Measurements from ENCODE around the gene NTSR2.

Gene NTSR2

DNA sequence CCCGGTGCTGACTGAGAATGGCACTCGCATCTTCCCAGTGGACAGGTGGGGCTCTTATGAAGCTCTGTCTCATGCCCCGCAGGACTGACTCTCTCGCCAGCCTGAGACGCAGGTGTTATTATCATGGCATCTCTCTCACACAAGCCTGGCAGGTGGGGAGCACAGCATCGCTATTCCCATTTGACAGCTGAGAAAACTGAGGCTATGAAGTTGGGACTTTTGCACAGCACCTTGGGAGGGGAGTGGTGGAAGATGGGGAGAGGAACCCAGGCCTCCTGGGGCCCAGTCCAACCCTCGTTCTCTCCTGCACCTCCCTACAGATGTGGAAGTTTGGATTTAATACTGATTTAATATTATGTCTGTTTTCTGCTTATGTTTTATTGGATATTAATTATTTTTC, 9.0 kb upstream of the NTSR2 start:
- Histone ChIP-seq H3K27ac (ENCODE audit: low read length) (no peak overlapping the region), H3K4me3 (ENCODE audit: low read length in 2 of 2) (no peak overlapping the region), H3K36me3 (ENCODE audit: control insufficient read depth in 2 of 2, insufficient read depth in 2 of 2, low read length in 2 of 2) (no peaks in the 10 kb centered on the region), H3K27me3 (ENCODE audit: control insufficient read depth in 1 of 2, insufficient read depth in 2 of 2, low read length in 2 of 2) (peaks cover 14 to 15% of the 10 kb centered on the region in 2 donors), H3K9me3 (ENCODE audit: control insufficient read depth in 2 of 2, low read length in 2 of 2) (peaks cover 0 to 4% of the 10 kb centered on the region in 2 donors), H3K4me1 (ENCODE audit: control insufficient read depth, insufficient read depth, low read length) (no peaks in the 10 kb centered on the region), H3K9ac (ENCODE audit: low read length in 2 of 2) (no peak overlapping the region)

DNA sequence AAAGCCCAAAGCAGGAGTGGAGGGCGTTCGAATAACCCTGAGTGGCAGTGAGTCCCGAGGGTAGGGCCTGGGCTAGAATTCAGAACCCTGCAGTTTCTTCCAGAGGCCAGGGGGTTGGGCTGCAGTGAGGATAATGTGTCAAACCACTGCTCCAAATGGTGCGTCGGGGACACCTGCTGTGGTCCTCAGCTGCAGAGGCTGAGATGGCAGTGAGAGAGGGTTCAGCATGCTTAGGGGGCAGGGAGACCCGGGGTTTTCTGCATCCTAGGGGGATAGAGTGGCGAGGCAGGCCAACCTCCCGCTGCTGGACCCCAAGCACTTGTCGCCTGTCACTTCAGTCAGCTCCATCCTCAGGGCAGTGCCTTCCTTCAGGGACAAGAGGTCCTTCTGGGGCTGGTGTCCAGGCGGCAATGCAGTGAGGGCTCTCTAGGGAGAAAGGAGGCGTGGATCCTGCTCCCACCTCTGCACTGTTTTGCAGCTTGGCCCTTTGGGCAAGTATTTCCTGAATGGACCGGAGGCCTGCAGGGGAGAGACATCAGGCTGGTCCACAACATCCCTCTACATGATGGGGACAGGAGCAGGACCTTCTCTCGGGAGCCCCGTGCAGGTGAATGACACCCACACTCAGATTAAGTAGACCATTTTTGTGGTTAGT, 8.4 kb upstream of the NTSR2 start:
- H3K4me1 ChIP-seq (ENCODE audit: control insufficient read depth, insufficient read depth, low read length) = no peaks in the 10 kb centered on the region
- no peak overlapping the region for H3K9ac ChIP-seq (ENCODE audit: low read length in 2 of 2)
- H3K36me3 ChIP-seq (ENCODE audit: control insufficient read depth in 2 of 2, insufficient read depth in 2 of 2, low read length in 2 of 2) = no peaks in the 10 kb centered on the region
- H3K27me3 ChIP-seq (ENCODE audit: control insufficient read depth in 1 of 2, insufficient read depth in 2 of 2, low read length in 2 of 2) = peaks cover 14 to 15% of the 10 kb centered on the region in 2 donors
- H3K9me3 ChIP-seq (ENCODE audit: control insufficient read depth in 2 of 2, low read length in 2 of 2) = peaks cover 0 to 4% of the 10 kb centered on the region in 2 donors
- no peak overlapping the region for H3K4me3 ChIP-seq (ENCODE audit: low read length in 2 of 2)
- H3K27ac ChIP-seq (ENCODE audit: low read length) = no peak overlapping the region

DNA sequence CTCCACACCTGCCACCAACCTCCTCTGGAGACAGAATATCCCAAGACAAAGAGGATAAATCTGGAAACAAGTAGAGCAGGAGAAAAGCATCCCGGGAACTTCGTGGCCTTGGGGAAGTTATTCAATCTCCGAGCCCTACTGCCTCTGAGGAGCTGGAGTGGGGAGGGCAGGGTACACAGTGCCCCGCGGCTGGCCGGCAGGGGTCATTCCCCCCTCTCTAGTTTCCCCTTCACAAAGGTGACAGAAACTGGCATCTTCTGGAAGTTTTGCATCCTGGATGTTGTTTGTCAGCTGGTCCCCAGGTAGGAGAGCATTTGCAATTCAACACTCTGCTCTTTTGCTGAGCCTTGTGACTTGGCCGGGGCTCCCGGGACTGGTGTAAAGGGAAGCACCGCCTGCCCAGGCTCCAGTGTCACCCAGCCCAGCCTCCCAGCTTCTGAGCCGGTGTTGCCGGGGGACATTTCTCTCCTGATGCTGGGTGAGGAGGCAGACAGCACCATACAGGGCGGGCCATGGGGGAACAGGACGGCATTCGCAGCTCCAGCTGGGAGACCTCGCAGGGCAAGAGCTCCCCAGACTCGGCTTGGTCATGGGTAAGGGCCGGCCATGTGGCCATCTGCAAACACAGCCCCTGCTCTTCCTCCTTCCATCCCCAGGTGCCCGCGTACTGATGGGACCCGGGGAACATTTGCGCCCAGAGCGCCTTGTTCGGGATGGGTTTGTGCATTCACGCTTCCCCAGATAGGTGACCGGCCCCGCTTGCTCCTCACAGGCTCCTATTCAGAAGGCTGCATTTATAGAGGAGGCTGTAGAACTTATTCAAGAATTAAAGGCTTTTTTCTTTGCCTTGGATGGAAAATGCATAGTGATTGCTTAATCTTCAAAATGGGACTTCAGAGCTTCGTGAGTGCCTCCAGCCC, 7.4 kb upstream of the NTSR2 start:
- Histone ChIP-seq H3K27me3 (ENCODE audit: control insufficient read depth in 1 of 2, insufficient read depth in 2 of 2, low read length in 2 of 2) (peaks cover 14 to 15% of the 10 kb centered on the region in 2 donors), H3K9ac (ENCODE audit: low read length in 2 of 2) (no peak overlapping the region), H3K9me3 (ENCODE audit: control insufficient read depth in 2 of 2, low read length in 2 of 2) (peaks cover 0 to 4% of the 10 kb centered on the region in 2 donors), H3K4me3 (ENCODE audit: low read length in 2 of 2) (no peak overlapping the region), H3K4me1 (ENCODE audit: control insufficient read depth, insufficient read depth, low read length) (no peaks in the 10 kb centered on the region), H3K27ac (ENCODE audit: low read length) (no peak overlapping the region), H3K36me3 (ENCODE audit: control insufficient read depth in 2 of 2, insufficient read depth in 2 of 2, low read length in 2 of 2) (no peaks in the 10 kb centered on the region)

DNA sequence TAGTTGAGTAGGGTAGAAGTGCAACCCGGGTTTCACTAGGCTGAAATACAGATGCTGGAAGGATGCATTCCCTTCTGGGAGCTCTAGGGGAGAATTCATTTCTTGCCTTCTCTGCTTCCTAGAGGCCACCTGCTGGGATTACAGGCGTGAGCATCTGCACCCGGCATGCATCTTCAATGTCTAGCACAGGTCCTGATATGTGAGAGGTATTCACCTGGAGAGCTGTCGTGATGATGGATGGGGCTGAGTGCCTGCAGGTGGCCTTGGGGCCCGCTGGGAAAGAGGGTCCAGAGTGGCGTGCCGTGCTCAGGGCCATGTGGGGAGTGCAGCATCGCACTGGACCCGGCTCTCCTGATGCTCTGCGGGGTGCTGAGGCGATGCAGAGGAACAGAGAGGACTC, 6.6 kb upstream of the NTSR2 start:
- Histone ChIP-seq H3K27ac (ENCODE audit: low read length) (no peak overlapping the region), H3K9ac (ENCODE audit: low read length in 2 of 2) (no peak overlapping the region), H3K36me3 (ENCODE audit: control insufficient read depth in 2 of 2, insufficient read depth in 2 of 2, low read length in 2 of 2) (no peaks in the 10 kb centered on the region), H3K27me3 (ENCODE audit: control insufficient read depth in 1 of 2, insufficient read depth in 2 of 2, low read length in 2 of 2) (peaks cover 11 to 14% of the 10 kb centered on the region in 2 donors), H3K4me1 (ENCODE audit: control insufficient read depth, insufficient read depth, low read length) (no peaks in the 10 kb centered on the region), H3K9me3 (ENCODE audit: control insufficient read depth in 2 of 2, low read length in 2 of 2) (peaks cover 0 to 4% of the 10 kb centered on the region in 2 donors), H3K4me3 (ENCODE audit: low read length in 2 of 2) (no peak overlapping the region)

DNA sequence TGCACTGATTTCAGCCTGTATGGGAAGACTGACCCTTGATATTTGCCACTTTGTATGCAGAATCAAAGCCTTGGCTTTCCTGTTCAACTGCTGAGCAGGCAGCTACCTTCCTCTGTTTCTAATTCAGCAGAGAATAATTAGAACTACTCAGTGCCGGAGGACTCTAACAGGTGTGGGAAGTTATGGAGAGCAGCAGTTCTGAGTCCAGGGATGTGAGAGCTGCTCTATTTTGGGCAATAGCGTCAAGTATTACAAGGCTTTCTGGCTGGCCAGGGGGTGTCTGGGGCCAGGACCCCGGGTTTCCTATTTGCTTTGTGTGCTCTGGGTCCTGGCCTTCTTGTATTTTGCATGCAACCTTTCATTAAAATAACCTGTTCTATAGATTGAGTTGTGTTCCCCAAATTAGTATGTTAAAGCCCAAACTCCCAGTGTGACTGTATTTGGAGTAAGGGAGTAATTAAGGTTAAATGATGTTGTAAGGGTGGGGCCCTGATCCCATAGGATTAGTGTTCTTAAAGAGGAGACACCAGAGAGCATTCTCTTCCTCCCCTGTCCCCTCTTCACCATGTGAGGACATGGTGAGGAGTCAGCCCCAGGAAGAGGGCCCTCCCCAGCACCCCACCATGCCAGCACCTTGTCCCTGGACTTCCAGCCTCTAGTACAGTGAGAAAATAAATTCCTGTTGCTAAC, 5.6 kb upstream of the NTSR2 start:
- Histone ChIP-seq H3K4me3 (ENCODE audit: low read length in 2 of 2) (no peak overlapping the region), H3K9me3 (ENCODE audit: control insufficient read depth in 2 of 2, low read length in 2 of 2) (peaks cover 0 to 4% of the 10 kb centered on the region in 2 donors), H3K9ac (ENCODE audit: low read length in 2 of 2) (no peak overlapping the region), H3K27ac (ENCODE audit: low read length) (no peak overlapping the region), H3K36me3 (ENCODE audit: control insufficient read depth in 2 of 2, insufficient read depth in 2 of 2, low read length in 2 of 2) (no peaks in the 10 kb centered on the region), H3K4me1 (ENCODE audit: control insufficient read depth, insufficient read depth, low read length) (no peaks in the 10 kb centered on the region), H3K27me3 (ENCODE audit: control insufficient read depth in 1 of 2, insufficient read depth in 2 of 2, low read length in 2 of 2) (peaks cover 11 to 14% of the 10 kb centered on the region in 2 donors)

DNA sequence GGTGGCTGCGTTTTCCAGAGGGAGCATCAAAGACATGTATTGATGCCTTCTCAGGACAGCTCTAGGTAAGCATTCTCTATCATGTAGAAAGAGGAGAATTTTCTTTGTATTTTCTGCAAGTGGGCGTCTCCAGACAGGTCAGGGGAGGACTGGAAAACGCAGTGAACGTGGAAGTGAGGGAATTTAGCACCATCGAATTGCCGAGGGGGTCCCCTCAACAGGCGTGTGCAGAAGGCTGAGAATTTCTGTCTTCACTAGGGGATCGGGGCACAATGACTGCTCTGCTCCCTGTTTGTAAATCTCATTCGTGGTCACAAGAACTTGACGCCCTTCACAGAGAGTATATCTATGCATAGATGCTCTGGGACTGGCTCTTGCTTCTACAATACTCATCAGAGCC, 5.0 kb upstream of the NTSR2 start:
- H3K9me3 ChIP-seq (ENCODE audit: control insufficient read depth in 2 of 2, low read length in 2 of 2) = peaks cover 0 to 4% of the 10 kb centered on the region in 2 donors
- H3K4me3 ChIP-seq (ENCODE audit: low read length in 2 of 2) = no peak overlapping the region
- peaks cover 4% of the 10 kb centered on the region for H3K4me1 ChIP-seq (ENCODE audit: control insufficient read depth, insufficient read depth, low read length)
- peaks cover 11 to 12% of the 10 kb centered on the region in 2 donors for H3K27me3 ChIP-seq (ENCODE audit: control insufficient read depth in 1 of 2, insufficient read depth in 2 of 2, low read length in 2 of 2)
- no peaks in the 10 kb centered on the region for H3K36me3 ChIP-seq (ENCODE audit: control insufficient read depth in 2 of 2, insufficient read depth in 2 of 2, low read length in 2 of 2)
- no peak overlapping the region for H3K9ac ChIP-seq (ENCODE audit: low read length in 2 of 2)
- H3K27ac ChIP-seq (ENCODE audit: low read length) = no peak overlapping the region

DNA sequence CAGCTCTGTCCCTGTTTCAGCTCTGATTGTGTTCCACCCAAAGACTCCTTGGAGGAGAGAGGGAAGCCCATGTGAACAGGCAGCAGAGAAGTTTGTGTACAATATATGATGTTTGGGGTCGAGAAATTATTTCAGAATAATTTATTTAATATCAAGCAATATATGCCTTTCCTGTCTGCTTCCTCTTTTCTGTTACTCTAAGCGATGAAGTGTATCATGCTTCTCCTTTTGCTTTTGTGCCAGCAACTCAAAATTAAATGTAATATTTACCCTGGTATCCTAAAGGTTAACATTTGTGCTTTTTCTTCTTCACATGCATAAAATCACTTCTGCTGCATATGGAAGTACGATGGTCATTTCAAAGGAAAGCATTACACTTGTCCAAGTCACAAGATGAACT, 2.4 kb upstream of the NTSR2 start:
- H3K9me3 ChIP-seq (ENCODE audit: control insufficient read depth in 2 of 2, low read length in 2 of 2) = peaks cover 0 to 4% of the 10 kb centered on the region in 2 donors
- no peak overlapping the region for H3K9ac ChIP-seq (ENCODE audit: low read length in 2 of 2)
- no peaks in the 10 kb centered on the region for H3K36me3 ChIP-seq (ENCODE audit: control insufficient read depth in 2 of 2, insufficient read depth in 2 of 2, low read length in 2 of 2)
- H3K4me3 ChIP-seq (ENCODE audit: low read length in 2 of 2) = no peak overlapping the region
- peaks cover 10% of the 10 kb centered on the region for H3K4me1 ChIP-seq (ENCODE audit: control insufficient read depth, insufficient read depth, low read length)
- peaks cover 7 to 14% of the 10 kb centered on the region in 2 donors for H3K27me3 ChIP-seq (ENCODE audit: control insufficient read depth in 1 of 2, insufficient read depth in 2 of 2, low read length in 2 of 2)
- no peak overlapping the region for H3K27ac ChIP-seq (ENCODE audit: low read length)

DNA sequence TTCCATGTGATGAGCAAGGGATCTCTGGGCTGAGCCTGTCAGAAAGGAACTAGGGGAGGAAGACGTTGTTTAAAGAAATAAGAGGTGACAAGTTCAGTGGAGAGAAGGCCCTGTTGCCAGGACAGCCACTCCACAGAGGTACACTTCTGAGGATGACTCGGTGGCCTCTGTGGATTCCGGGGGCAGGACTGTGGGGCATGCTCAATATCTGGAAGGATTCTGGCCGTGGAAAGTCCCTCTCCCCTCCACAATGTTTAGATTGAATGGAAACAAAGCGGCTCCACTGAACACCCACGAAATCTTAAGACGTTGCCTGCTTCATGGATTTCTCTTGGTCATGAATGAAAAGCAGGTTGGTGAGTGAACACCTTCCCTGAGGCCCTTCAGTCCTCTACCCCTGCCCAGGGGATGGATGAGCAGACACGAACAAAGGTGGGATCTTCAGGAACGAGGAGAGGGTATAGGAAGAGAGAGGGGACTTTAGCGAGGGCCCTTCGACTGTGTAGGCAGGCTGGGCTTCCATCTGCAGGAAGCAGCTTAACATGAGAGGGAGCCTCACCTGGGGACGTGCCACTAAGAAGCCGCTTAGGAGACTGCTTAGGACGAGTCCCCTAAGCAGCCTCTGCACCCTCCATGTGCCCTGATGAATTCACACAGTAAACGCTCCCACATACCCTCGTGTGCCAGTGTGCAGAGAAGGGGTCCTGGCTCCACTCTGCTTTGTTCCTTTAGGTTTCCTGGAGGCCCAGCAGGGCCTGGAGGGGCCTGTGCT, 1.9 kb downstream of the NTSR2 start:
- Histone ChIP-seq H3K9ac (ENCODE audit: low read length in 2 of 2) (no peak overlapping the region), H3K9me3 (ENCODE audit: control insufficient read depth in 2 of 2, low read length in 2 of 2) (no peaks in the 10 kb centered on the region), H3K4me1 (ENCODE audit: control insufficient read depth, insufficient read depth, low read length) (peaks cover 10% of the 10 kb centered on the region)

DNA sequence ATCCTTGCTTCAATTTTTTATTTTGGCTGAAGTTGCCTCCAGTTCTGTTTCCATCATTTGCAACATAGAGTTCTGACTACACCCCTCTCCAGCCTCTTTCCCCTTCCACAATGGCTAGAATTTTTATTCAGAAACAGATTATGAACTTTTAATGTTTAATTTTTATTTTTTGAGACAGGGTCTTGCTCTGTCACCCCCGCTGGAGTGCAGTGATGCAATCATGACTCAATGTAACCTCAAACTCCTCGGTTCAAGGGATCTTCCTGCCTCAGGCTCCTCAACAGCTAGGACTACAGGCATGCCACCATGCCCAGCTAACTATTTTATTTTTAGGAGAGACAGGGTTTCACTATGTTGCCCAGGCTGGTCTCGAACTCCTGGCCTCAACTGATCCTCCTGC, 2.8 kb downstream of the NTSR2 start:
- Histone ChIP-seq H3K9ac (ENCODE audit: low read length in 2 of 2) (no peak overlapping the region), H3K9me3 (ENCODE audit: control insufficient read depth in 2 of 2, low read length in 2 of 2) (no peaks in the 10 kb centered on the region), H3K27me3 (ENCODE audit: control insufficient read depth in 1 of 2, insufficient read depth in 2 of 2, low read length in 2 of 2) (peaks cover 6 to 10% of the 10 kb centered on the region in 2 donors)

More for the DNA sequence above, 1.9 kb downstream of the NTSR2 start:
- Histone ChIP-seq H3K27ac (ENCODE audit: low read length) (no peak overlapping the region), H3K27me3 (ENCODE audit: control insufficient read depth in 1 of 2, insufficient read depth in 2 of 2, low read length in 2 of 2) (peaks cover 6 to 10% of the 10 kb centered on the region in 2 donors), H3K4me3 (ENCODE audit: low read length in 2 of 2) (no peak overlapping the region), H3K36me3 (ENCODE audit: control insufficient read depth in 2 of 2, insufficient read depth in 2 of 2, low read length in 2 of 2) (no peaks in the 10 kb centered on the region)

More for the DNA sequence above, 2.8 kb downstream of the NTSR2 start:
- H3K27ac ChIP-seq (ENCODE audit: low read length) = no peak overlapping the region
- no peaks in the 10 kb centered on the region for H3K36me3 ChIP-seq (ENCODE audit: control insufficient read depth in 2 of 2, insufficient read depth in 2 of 2, low read length in 2 of 2)
- H3K4me3 ChIP-seq (ENCODE audit: low read length in 2 of 2) = no peak overlapping the region
- peaks cover 10% of the 10 kb centered on the region for H3K4me1 ChIP-seq (ENCODE audit: control insufficient read depth, insufficient read depth, low read length)

Measured in stomach smooth muscle (tissue), 2 donors.